Right lobe of liver (tissue), 4 donors: ENCODE data around the gene NXPH2.

ENCODE experiments used
- CTCF ChIP-seq, 4 donors: fragments of 200-600 bp in 3 of 4; fragments of 450-650 bp in 1 of 4; IDR thresholded peaks; one replicate each; pipeline versions ENCODE4 v1.5.1 to v1.8.0; 2016 to 2022; ENCODE audit warnings: antibody characterized with exemption in 4 of 4, mild to moderate bottlenecking in 2 of 4
- POLR2A ChIP-seq: fragments of 450-650 bp; IDR thresholded peaks from one replicate; pipeline ENCODE4 v1.6.1; 2017; ENCODE audit warnings: antibody characterized with exemption, mild to moderate bottlenecking
- donor health status: DM: no; HTN: no; CAD: no.
- donor health status: DM: no; HTN: no; CAD: no.
- donor health status: DM: no; HTN: yes; CAD: no.

GRCh38 chr2:138699421-138699820 is 80.8 kb downstream of the NXPH2 start:
- TF ChIP-seq CTCF (IDR thresholded peaks at IDR 0.05): no peak
- no peak for TF ChIP-seq POLR2A
